KOPT-K1 (cell line): ENCODE results near the gene EEF1AKMT3.
"Not testable (repeated sequence)": the region's sequence is repeated elsewhere in the genome, so short reads cannot be mapped to it uniquely, and the experiment has no call there.

Source experiments
- H3K27ac ChIP-seq: fragments of 200-600 bp; sonication (generic); 2 replicates; pipeline ENCODE4 v1.5.1; 2016; ENCODE audit warnings: antibody characterized with exemption, mild to moderate bottlenecking, low read depth, low read length; ENCODE audit not compliant: poor library complexity, severe bottlenecking
- H3K36me3 ChIP-seq: fragments of 200-600 bp; sonication (generic); 2 replicates; pipeline ENCODE4 v1.5.1; 2017; ENCODE audit warnings: antibody characterized with exemption, mild to moderate bottlenecking, low read length, moderate library complexity; ENCODE audit not compliant: insufficient read depth
- H3K9me3 ChIP-seq: fragments of 200-600 bp; sonication (generic); 2 replicates; pipeline ENCODE4 v1.5.1; 2017; ENCODE audit warnings: antibody characterized with exemption, low read length, mild to moderate bottlenecking; ENCODE audit not compliant: insufficient read depth, poor library complexity, severe bottlenecking

The EEF1AKMT3 gene

GRCh38 chr12:57817990-57818331 lies 45.5 kb downstream of the EEF1AKMT3 start:
- H3K27ac ChIP-seq, H3K9me3 ChIP-seq: not testable (repeated sequence)
- H3K36me3 ChIP-seq, result peaks cover 47% of the 10 kb centered on the region

- H3K36me3 ChIP-seq, result peaks cover 69% of the 10 kb centered on the region
- not testable (repeated sequence) for H3K27ac ChIP-seq, H3K9me3 ChIP-seq
Measured at GRCh38 chr12:57820119-57820518, 47.7 kb downstream of the EEF1AKMT3 start.

- H3K36me3 ChIP-seq, result peaks cover 78% of the 10 kb centered on the region
- H3K9me3 ChIP-seq, H3K27ac ChIP-seq: not testable (repeated sequence)
Measured at GRCh38 chr12:57821015-57821414, 48.6 kb downstream of the EEF1AKMT3 start.

- Histone ChIP-seq H3K36me3 (peaks cover 84% of the 10 kb centered on the region), H3K27ac (no peak overlapping the region), H3K9me3 (no peaks in the 10 kb centered on the region)
Measured at GRCh38 chr12:57821474-57822214, 49.2 kb downstream of the EEF1AKMT3 start.

GRCh38 chr12:57822392-57823130 lies 50.1 kb downstream of the EEF1AKMT3 start:
- Histone ChIP-seq H3K9me3 (no peaks in the 10 kb centered on the region), H3K36me3 (peaks cover 93% of the 10 kb centered on the region), H3K27ac (no peak overlapping the region)

- H3K36me3 ChIP-seq, result peaks cover 98% of the 10 kb centered on the region
- H3K9me3 ChIP-seq, result no peaks in the 10 kb centered on the region
- no peak overlapping the region for H3K27ac ChIP-seq
Measured at GRCh38 chr12:57823131-57823907, 50.9 kb downstream of the EEF1AKMT3 start.

- Histone ChIP-seq H3K36me3 (peaks cover 98% of the 10 kb centered on the region), H3K9me3 (no peaks in the 10 kb centered on the region), H3K27ac (no peak overlapping the region)
Measured at GRCh38 chr12:57823908-57824640, 51.7 kb downstream of the EEF1AKMT3 start.

GRCh38 chr12:57825451-57825850 lies 53.0 kb downstream of the EEF1AKMT3 start:
- peaks cover 93% of the 10 kb centered on the region for H3K36me3 ChIP-seq
- H3K9me3 ChIP-seq, result no peaks in the 10 kb centered on the region
- no peak overlapping the region for H3K27ac ChIP-seq

GRCh38 chr12:57826400-57826799 lies 54.0 kb downstream of the EEF1AKMT3 start:
- Histone ChIP-seq H3K36me3 (peaks cover 84% of the 10 kb centered on the region), H3K9me3 (no peaks in the 10 kb centered on the region), H3K27ac (no peak overlapping the region)

GRCh38 chr12:57826966-57827365 lies 54.6 kb downstream of the EEF1AKMT3 start:
- Histone ChIP-seq H3K27ac (no peak overlapping the region), H3K36me3 (peaks cover 78% of the 10 kb centered on the region)

GRCh38 chr12:57829025-57829777 lies 56.8 kb downstream of the EEF1AKMT3 start:
- peaks cover 56% of the 10 kb centered on the region for H3K36me3 ChIP-seq
- no peaks in the 10 kb centered on the region for H3K9me3 ChIP-seq
- H3K27ac ChIP-seq, result no peak overlapping the region

More at GRCh38 chr12:57826966-57827365, 54.6 kb downstream of the EEF1AKMT3 start:
- H3K9me3 ChIP-seq, result no peaks in the 10 kb centered on the region

GRCh38 chr12:57830393-57830792 lies 58.0 kb downstream of the EEF1AKMT3 start:
- peaks cover 44% of the 10 kb centered on the region for H3K36me3 ChIP-seq
- no peak overlapping the region for H3K27ac ChIP-seq
- H3K9me3 ChIP-seq, result no peaks in the 10 kb centered on the region
